A673 (cell line): ENCODE results near the gene AGBL5. TPM values are rescaled to one million over a fixed set of nuclear protein-coding genes. Genes with fewer than 3 reads are reported as not detected.

ENCODE experiments used
- BruUV-seq: library from RNA; stranded (reverse); fragments of 400-500 nt; replicated peaks from 2 replicates; lab custom pipeline; 2021; lab: Mats Ljungman, UMichigan
- CTCF ChIA-PET: fragments of 300-600 bp; sonication (Branson Sonifier 250); formaldehyde crosslinking; loops from one replicate; lab custom pipeline; 2022; ENCODE audit warnings: antibody characterized with exemption; lab: Charles Lee
- POLR2A ChIA-PET: fragments of 300-600 bp; sonication (Branson Sonifier 250); formaldehyde crosslinking; loops from one replicate; lab custom pipeline; 2022; ENCODE audit warnings: antibody characterized with exemption; ENCODE audit not compliant: low non-redundant PET; lab: Charles Lee
- DNase-seq: peaks from one replicate; pipeline ENCODE4 v3.0.0-alpha.2; 2015; ENCODE audit warnings: low spot score
- H3K27ac ChIP-seq: fragments of 200-600 bp; sonication (generic); 2 replicates; pipeline ENCODE4 v1.5.1; 2016; ENCODE audit warnings: mixed run types, low read depth, mild to moderate bottlenecking, mixed read lengths, antibody characterized with exemption, low read length; ENCODE audit not compliant: poor library complexity, severe bottlenecking
- H3K27me3 ChIP-seq: fragments of 200-600 bp; sonication (generic); replicated peaks from 2 replicates; pipeline ENCODE4 v1.6.1; 2017; ENCODE audit warnings: mixed run types, low read depth, mild to moderate bottlenecking, mixed read lengths, antibody characterized with exemption, low read length; ENCODE audit not compliant: insufficient read depth, poor library complexity
- H3K36me3 ChIP-seq: fragments of 200-600 bp; sonication (generic); 2 replicates; pipeline ENCODE4 v1.6.1; 2016; ENCODE audit warnings: mixed run types, mild to moderate bottlenecking, mixed read lengths, antibody characterized with exemption, low read length; ENCODE audit not compliant: insufficient read depth, poor library complexity, severe bottlenecking
- H3K4me1 ChIP-seq: fragments of 200-600 bp; sonication (generic); 2 replicates; pipeline ENCODE4 v1.6.1; 2017; ENCODE audit warnings: mixed run types, mild to moderate bottlenecking, mixed read lengths, antibody characterized with exemption, low read length; ENCODE audit not compliant: insufficient read depth, poor library complexity, severe bottlenecking
- H3K4me3 ChIP-seq: fragments of 200-600 bp; sonication (generic); 2 replicates; pipeline ENCODE4 v1.5.1; 2016; ENCODE audit warnings: low read depth, mixed run types, mild to moderate bottlenecking, mixed read lengths, low read length; ENCODE audit not compliant: poor library complexity, severe bottlenecking
- H3K9me3 ChIP-seq: fragments of 200-600 bp; sonication (generic); 2 replicates; pipeline ENCODE4 v1.6.1; 2016; ENCODE audit warnings: mixed run types, low read depth, mild to moderate bottlenecking, mixed read lengths, antibody characterized with exemption, low read length; ENCODE audit not compliant: poor library complexity, severe bottlenecking
- CTCF ChIP-seq: fragments of 300-800, 200-600 bp; sonication (generic); conservative IDR thresholded peaks from 2 replicates; pipeline ENCODE4 v1.5.1; 2017; ENCODE audit warnings: low read depth, mild to moderate bottlenecking, antibody characterized with exemption, low read length, moderate library complexity, mixed read lengths
- EZH2 ChIP-seq: fragments of 200-600 bp; sonication (generic); IDR thresholded peaks from 2 replicates; pipeline ENCODE4 v1.6.1; 2017; ENCODE audit warnings: borderline replicate concordance, low read depth, mild to moderate bottlenecking, mixed read lengths, antibody characterized with exemption, low read length; ENCODE audit not compliant: poor library complexity, severe bottlenecking
- intact Hi-C: fragments of 100-400 bp; cut with micrococcal nuclease; formaldehyde crosslinking; loops from one replicate; pipeline ENCODE4 v1.10.0; 2022; ENCODE audit not compliant: unreplicated experiment
- total RNA-seq: library from RNA; stranded (reverse); gene quantifications from 2 replicates; pipeline ENCODE4 v1.2.3, GENCODE V29; 2021

AGBL5 gene
- total RNA-seq, 1 experiment from 2014 or later = 64.1 TPM

DNA sequence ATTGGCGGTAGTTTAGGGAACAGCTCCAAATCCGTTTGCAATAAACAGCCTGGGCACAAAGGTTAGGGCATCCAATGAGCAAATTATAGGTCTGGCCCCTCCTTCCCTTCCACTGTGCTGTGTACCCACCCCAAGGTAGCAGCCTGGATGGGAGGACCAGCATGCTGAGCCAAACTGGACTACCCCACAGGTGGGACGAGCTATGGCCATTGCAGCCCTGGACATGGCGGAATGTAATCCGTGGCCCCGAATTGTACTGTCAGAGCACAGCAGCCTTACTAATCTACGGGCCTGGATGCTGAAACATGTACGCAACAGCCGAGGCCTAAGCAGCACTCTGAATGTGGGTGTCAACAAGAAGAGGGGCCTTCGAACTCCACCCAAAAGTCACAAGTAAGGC lies 6.7 kb downstream of the AGBL5 start:
- Histone ChIP-seq H3K36me3 (peaks cover 49% of the 10 kb centered on the region), H3K27ac (no peak overlapping the region), H3K4me3 (no peak overlapping the region), H3K4me1 (no peaks in the 10 kb centered on the region), H3K9me3 (no peaks in the 10 kb centered on the region), H3K27me3 (no peaks in the 10 kb centered on the region)
- CTCF ChIA-PET = no interaction called here
- BruUV-seq = no TSS peak
- DNase-seq = no peak
- POLR2A ChIA-PET = no interaction called here
- TF ChIP-seq EZH2 (no peak), CTCF (no peak)
- intact Hi-C loops = no loop called here

GRCh38 chr2:27059141-27059820 lies 7.8 kb downstream of the AGBL5 start:
- POLR2A ChIA-PET = no interaction called here
- no peaks in the 10 kb centered on the region for H3K4me1 ChIP-seq
- no peak for TF ChIP-seq EZH2
- TF ChIP-seq CTCF = no peak
- intact Hi-C loops = no loop called here
- H3K9me3 ChIP-seq = no peaks in the 10 kb centered on the region
- no peak for DNase-seq
- CTCF ChIA-PET = no interaction called here
- no TSS peak for BruUV-seq
- no peaks in the 10 kb centered on the region for H3K27me3 ChIP-seq
- H3K27ac ChIP-seq = no peak overlapping the region
- H3K4me3 ChIP-seq = no peak overlapping the region
- peaks cover 38% of the 10 kb centered on the region for H3K36me3 ChIP-seq

GRCh38 chr2:27060323-27060722 lies 8.9 kb downstream of the AGBL5 start:
- H3K9me3 ChIP-seq = no peaks in the 10 kb centered on the region
- ChIA-PET POLR2A (interaction anchor here (0.6 kb wide), 1 partner anchor 219 kb away, joined by 9 read pairs; no protein-coding TSS in a partner anchor), CTCF (no interaction called here)
- DNase-seq = no peak
- H3K36me3 ChIP-seq = peaks cover 28% of the 10 kb centered on the region
- no peaks in the 10 kb centered on the region for H3K27me3 ChIP-seq
- TF ChIP-seq EZH2 (no peak), CTCF (no peak)
- H3K4me3 ChIP-seq = no peak overlapping the region
- H3K4me1 ChIP-seq = no peaks in the 10 kb centered on the region
- H3K27ac ChIP-seq = no peak overlapping the region
- no TSS peak for BruUV-seq
- intact Hi-C loops = no loop called here
